WTC11 (cell line): ENCODE data around the gene IGFL2. TPM values are rescaled to one million over a fixed set of nuclear protein-coding genes. Genes with fewer than 3 reads are reported as not detected.

Source experiments
- ATAC-seq: fragments of 200-7000 bp; cut with Tn5 transposase; 2 replicates; pipeline ENCODE4 v1.10.0; 2021; ENCODE audit warnings: mild to moderate bottlenecking, moderate library complexity
- CTCF ChIA-PET: fragments of 300-600 bp; sonication (Branson Sonifier 250); formaldehyde crosslinking; loops from one replicate; lab custom pipeline; 2021; ENCODE audit warnings: antibody characterized with exemption; lab: Charles Lee
- POLR2A ChIA-PET: fragments of 350-600 bp; sonication (Branson Sonifier 250); formaldehyde crosslinking; loops from one replicate; lab custom pipeline; 2021; ENCODE audit warnings: antibody characterized with exemption; lab: Charles Lee
- DNase-seq: peaks from one replicate; pipeline ENCODE4 v3.0.0; 2021; ENCODE audit warnings: low spot score
- H3K27ac Mint-ChIP-seq: 2 replicates; pipeline ENCODE4 v1.8.0; 2021; ENCODE audit warnings: mixed read lengths
- H3K27me3 Mint-ChIP-seq: 2 replicates; pipeline ENCODE4 v1.8.0; 2021; ENCODE audit warnings: low read depth, mild to moderate bottlenecking, moderate library complexity, mixed read lengths
- H3K36me3 Mint-ChIP-seq: 2 replicates; pipeline ENCODE4 v1.8.0; 2021; ENCODE audit warnings: mixed read lengths
- H3K4me1 Mint-ChIP-seq: 2 replicates; pipeline ENCODE4 v1.8.0; 2022; ENCODE audit warnings: mixed read lengths
- H3K4me3 Mint-ChIP-seq: 2 replicates; pipeline ENCODE4 v1.8.0; 2021; ENCODE audit warnings: mild to moderate bottlenecking, moderate library complexity, mixed read lengths
- H3K9me3 Mint-ChIP-seq: 2 replicates; pipeline ENCODE4 v1.8.0; 2021; ENCODE audit warnings: mixed read lengths
- CREM ChIP-seq: sonication (generic); formaldehyde crosslinking; IDR thresholded peaks from 2 replicates; pipeline ENCODE4 v1.8.1; 2022; ENCODE audit warnings: mild to moderate bottlenecking, missing genetic modification reagents, moderate library complexity
- ESRRA ChIP-seq: sonication (generic); formaldehyde crosslinking; IDR thresholded peaks from 2 replicates; pipeline ENCODE4 v1.8.1; 2022; ENCODE audit warnings: mild to moderate bottlenecking, missing genetic modification reagents, borderline replicate concordance
- ETV6 ChIP-seq: sonication (generic); formaldehyde crosslinking; IDR thresholded peaks from 2 replicates; pipeline ENCODE4 v1.8.1; 2022; ENCODE audit warnings: mild to moderate bottlenecking, missing genetic modification reagents
- FOXJ3 ChIP-seq: sonication (generic); formaldehyde crosslinking; IDR thresholded peaks from 2 replicates; pipeline ENCODE4 v1.9.0; 2021; ENCODE audit warnings: missing genetic modification reagents, mild to moderate bottlenecking, borderline replicate concordance
- MYBL2 ChIP-seq: sonication (generic); formaldehyde crosslinking; IDR thresholded peaks from 2 replicates; pipeline ENCODE4 v1.8.1; 2023; ENCODE audit warnings: mild to moderate bottlenecking, moderate library complexity, missing genetic modification reagents
- NFATC4 ChIP-seq: fragments of 250-450 bp; sonication (Bioruptor Pico); IDR thresholded peaks from 2 replicates; pipeline ENCODE4 v1.9.0; 2021; ENCODE audit warnings: mild to moderate bottlenecking
- SMAD4 ChIP-seq: sonication (generic); formaldehyde crosslinking; IDR thresholded peaks from 2 replicates; pipeline ENCODE4 v1.8.0; 2022; ENCODE audit warnings: mild to moderate bottlenecking, missing genetic modification reagents
- TCF7 ChIP-seq: sonication (generic); formaldehyde crosslinking; IDR thresholded peaks from 2 replicates; pipeline ENCODE4 v1.8.0; 2022; ENCODE audit warnings: mild to moderate bottlenecking, low read depth, missing genetic modification reagents, moderate library complexity
- TEAD4 ChIP-seq: sonication (generic); formaldehyde crosslinking; IDR thresholded peaks from 2 replicates; pipeline ENCODE4 v1.8.0; 2022; ENCODE audit warnings: mild to moderate bottlenecking, missing genetic modification reagents
- TP53 ChIP-seq: sonication (generic); formaldehyde crosslinking; IDR thresholded peaks from 2 replicates; pipeline ENCODE4 v1.8.1; 2023; ENCODE audit warnings: mild to moderate bottlenecking, missing genetic modification reagents
- ZNF219 ChIP-seq: sonication (generic); formaldehyde crosslinking; IDR thresholded peaks from 2 replicates; pipeline ENCODE4 v1.8.0; 2023; ENCODE audit warnings: missing genetic modification reagents, mild to moderate bottlenecking, borderline replicate concordance
- ZNF396 ChIP-seq: fragments of 250-450 bp; sonication (Bioruptor Pico); IDR thresholded peaks from 2 replicates; pipeline ENCODE4 v1.8.0; 2021; ENCODE audit warnings: mild to moderate bottlenecking, moderate library complexity, borderline replicate concordance
- ZNF416 ChIP-seq: fragments of 250-450 bp; sonication (Bioruptor Pico); IDR thresholded peaks from 2 replicates; pipeline ENCODE4 v1.9.0; 2021; ENCODE audit warnings: mild to moderate bottlenecking, inconsistent platforms
- total RNA-seq: library from RNA; stranded (reverse); gene quantifications from 3 replicates; pipeline ENCODE4 v1.2.3, GENCODE V29; 2021
- TF ChIP-seq, protein P1 (sequence below): fragments of 250-450 bp; sonication (Bioruptor Pico); conservative IDR thresholded peaks from 2 replicates; pipeline ENCODE4 v1.9.0; 2021; ENCODE audit warnings: mild to moderate bottlenecking
- TF ChIP-seq, protein P2 (sequence below): sonication (generic); formaldehyde crosslinking; IDR thresholded peaks from 2 replicates; pipeline ENCODE4 v1.8.1; 2022; ENCODE audit warnings: low read depth, mild to moderate bottlenecking, moderate library complexity, missing genetic modification reagents, borderline replicate concordance
- TF ChIP-seq, protein P3 (sequence below): sonication (generic); formaldehyde crosslinking; IDR thresholded peaks from 2 replicates; pipeline ENCODE4 v1.8.0; 2022; ENCODE audit warnings: mild to moderate bottlenecking, missing genetic modification reagents
- TF ChIP-seq, protein P4 (sequence below): sonication (generic); formaldehyde crosslinking; IDR thresholded peaks from 2 replicates; pipeline ENCODE4 v1.8.1; 2022; ENCODE audit warnings: mild to moderate bottlenecking, moderate library complexity, missing genetic modification reagents
- TF ChIP-seq, protein P5 (sequence below): sonication (generic); formaldehyde crosslinking; IDR thresholded peaks from 2 replicates; pipeline ENCODE4 v1.8.1; 2022; ENCODE audit warnings: missing genetic modification reagents, borderline replicate concordance
- TF ChIP-seq, protein P6 (sequence below): sonication (generic); formaldehyde crosslinking; IDR thresholded peaks from 2 replicates; pipeline ENCODE4 v1.8.0; 2022; ENCODE audit warnings: mild to moderate bottlenecking, missing genetic modification reagents

The IGFL2 gene
- total RNA-seq, 1 experiment from 2014 or later = not detected

DNA sequence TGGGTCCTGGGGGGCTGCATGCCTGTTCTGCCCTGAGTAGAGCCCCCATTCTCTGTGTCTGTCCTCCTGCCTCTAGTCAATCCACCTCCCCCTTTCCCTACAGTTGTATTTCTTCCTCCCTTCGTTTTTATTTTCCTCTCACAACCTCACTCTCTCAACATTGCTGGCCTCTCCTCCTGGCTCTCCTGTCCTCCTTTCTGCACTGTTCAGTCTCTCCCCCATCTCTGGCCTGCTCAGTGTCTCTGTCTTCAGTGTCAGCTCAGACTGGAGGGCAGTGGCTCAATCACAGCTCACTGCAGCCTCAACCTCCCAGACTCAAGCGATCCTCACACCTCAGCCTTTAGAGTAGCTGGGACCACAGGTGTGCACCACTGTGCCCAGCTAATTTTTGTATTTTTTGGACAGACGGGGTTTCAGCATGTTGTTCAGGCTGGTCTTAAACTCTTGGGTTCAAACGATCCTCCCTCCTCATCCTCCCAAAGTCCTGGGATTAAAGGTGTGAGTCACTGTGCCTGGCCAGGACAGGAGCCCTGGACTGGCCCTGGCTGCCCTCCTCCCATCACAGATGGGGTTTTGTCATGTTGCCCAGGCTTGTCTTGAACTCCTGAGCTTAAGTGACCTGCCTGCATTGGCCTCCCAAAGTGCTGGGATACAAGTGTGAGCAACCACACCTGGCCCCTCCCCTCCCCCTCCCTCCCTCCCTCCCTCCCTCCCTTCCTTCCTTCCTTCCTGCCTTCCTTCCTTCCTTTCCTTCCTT, 49.5 kb downstream of the IGFL2 start (continued):
- TF ChIP-seq FOXJ3 (CRISPR knock-in tag) = no peak
- TF ChIP-seq, all 79 proteins: peak for 0

DNA sequence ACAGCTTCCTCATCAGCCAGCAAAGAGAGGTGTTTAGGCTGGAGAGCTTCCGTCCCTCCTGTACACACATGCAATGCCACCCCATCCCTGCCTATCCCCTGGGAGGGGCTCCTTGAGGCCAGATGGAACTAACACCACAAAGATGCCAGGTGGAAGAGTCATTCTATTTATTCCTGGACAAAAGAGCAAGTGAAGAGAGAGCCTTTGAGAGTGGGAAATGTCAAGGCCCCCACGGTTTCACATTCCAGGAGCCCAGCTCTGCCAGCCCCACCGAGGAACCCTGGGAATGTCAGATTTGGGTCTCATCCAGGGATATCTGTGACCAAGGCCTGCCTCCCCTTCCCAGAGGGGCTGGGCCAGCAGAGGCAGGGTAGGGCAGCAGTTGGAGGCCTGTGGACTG, 50.7 kb downstream of the IGFL2 start:
- peaks cover 19% of the 10 kb centered on the region for H3K27me3 Mint-ChIP-seq
- H3K4me1 Mint-ChIP-seq = no peaks in the 10 kb centered on the region
- no peak overlapping the region for H3K4me3 Mint-ChIP-seq
- H3K9me3 Mint-ChIP-seq = peaks cover 28% of the 10 kb centered on the region
- CTCF ChIA-PET = no interaction called here
- TF ChIP-seq, protein P1, sequence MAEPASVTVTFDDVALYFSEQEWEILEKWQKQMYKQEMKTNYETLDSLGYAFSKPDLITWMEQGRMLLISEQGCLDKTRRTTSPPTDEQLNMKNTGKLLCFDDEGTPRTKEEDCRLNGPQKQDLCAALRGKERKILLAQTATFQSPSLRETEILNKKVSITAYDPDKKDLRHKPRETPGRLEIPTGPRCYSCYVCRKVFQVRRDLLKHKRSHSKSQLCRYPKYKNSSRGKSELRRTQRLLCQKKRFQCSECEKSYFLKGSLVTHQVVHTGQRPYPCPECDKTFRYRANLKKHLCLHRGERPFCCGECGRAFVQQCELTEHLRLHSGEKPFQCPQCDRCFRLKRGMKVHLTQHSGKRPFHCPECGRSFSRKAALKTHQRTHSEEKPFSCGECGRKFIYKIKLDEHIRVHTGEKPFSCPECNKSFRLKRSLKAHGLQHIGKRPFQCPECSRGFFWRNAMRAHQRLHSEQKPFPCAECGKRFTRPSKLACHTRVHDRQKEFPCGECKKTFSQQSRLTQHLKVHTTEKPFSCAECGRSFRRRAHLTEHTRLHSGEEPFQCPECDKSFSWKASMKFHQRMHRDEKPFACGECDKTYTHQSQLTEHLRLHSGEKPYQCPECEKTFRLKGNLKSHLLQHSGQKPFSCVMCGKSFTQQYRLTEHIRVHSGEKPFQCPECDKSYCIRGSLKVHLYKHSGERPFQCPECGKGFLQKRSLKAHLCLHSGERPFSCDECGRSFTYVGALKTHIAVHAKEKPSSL (CRISPR knock-in tag) = no peak
- TF ChIP-seq ESRRA (CRISPR knock-in tag) (no peak), TCF7 (CRISPR knock-in tag) (no peak), ZNF416 (CRISPR knock-in tag) (no peak)
- DNase-seq = no peak
- no peak for ATAC-seq
- POLR2A ChIA-PET = interaction anchor here (0.6 kb wide), 1 partner anchor 701 kb away, joined by 3 read pairs; no protein-coding TSS in a partner anchor
- H3K27ac Mint-ChIP-seq = no peak overlapping the region
- H3K36me3 Mint-ChIP-seq = peaks cover 19% of the 10 kb centered on the region

DNA sequence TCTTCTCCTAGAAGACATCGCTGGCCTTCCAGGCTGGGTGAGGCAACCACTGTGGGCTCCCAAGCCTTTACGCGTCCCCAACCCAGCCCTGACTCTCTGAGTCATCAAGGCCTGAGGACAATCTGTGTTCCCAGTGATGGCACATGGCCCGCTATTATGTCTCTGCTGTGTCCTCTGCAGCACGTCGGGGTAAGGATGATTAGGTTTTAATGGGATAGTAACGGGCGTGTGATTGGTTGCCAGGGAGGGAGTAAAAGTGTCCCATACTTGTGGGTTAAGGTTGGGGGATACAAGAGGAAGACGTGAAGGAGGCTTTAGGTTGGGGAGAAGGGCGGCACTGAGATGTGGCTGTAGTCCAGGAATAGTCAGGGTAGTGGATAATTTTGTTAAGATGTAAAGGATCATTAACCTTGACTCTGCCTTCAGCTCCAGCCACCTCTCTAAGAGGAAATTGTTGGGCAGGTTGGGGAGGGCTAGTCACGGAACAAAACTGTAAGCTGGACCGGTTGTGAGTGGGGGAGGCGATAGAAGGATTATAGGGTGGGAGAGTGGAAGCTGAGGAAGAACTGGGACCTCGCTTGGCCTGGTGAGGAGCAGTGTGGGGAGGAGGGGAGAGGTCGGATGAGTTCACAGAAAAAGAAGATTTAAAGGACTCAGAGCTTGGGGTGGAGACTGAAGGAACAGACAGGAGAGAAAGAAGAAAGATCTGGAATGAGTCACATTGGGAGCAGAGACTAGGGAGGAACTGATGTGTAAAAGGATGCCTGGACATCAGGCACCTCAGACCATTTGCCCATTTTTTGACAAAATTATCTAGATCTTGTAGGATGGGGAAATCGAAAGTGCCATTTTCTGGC, 53.6 kb downstream of the IGFL2 start:
- ChIA-PET POLR2A (no interaction called here), CTCF (interaction anchor here (1.1 kb wide), 1 partner anchor 123 kb away, joined by 3 read pairs; no protein-coding TSS in a partner anchor)
- H3K9me3 Mint-ChIP-seq = peaks cover 39% of the 10 kb centered on the region
- DNase-seq (no peak), ATAC-seq (no peak)
- no peak overlapping the region for H3K27ac Mint-ChIP-seq
- H3K36me3 Mint-ChIP-seq = peaks cover 21% of the 10 kb centered on the region
- peaks cover 24% of the 10 kb centered on the region for H3K27me3 Mint-ChIP-seq
- no peak overlapping the region for H3K4me3 Mint-ChIP-seq
- no peaks in the 10 kb centered on the region for H3K4me1 Mint-ChIP-seq
- TF ChIP-seq, protein P2, sequence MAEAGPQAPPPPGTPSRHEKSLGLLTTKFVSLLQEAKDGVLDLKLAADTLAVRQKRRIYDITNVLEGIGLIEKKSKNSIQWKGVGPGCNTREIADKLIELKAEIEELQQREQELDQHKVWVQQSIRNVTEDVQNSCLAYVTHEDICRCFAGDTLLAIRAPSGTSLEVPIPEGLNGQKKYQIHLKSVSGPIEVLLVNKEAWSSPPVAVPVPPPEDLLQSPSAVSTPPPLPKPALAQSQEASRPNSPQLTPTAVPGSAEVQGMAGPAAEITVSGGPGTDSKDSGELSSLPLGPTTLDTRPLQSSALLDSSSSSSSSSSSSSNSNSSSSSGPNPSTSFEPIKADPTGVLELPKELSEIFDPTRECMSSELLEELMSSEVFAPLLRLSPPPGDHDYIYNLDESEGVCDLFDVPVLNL (CRISPR knock-in tag) = no peak
- TF ChIP-seq NFATC4 (CRISPR knock-in tag) = no peak
- TF ChIP-seq, protein P1 (CRISPR knock-in tag) = no peak
- TF ChIP-seq ZNF396 (CRISPR knock-in tag) = no peak
- TF ChIP-seq TP53 (CRISPR knock-in tag) = no peak
- TF ChIP-seq, protein P3, sequence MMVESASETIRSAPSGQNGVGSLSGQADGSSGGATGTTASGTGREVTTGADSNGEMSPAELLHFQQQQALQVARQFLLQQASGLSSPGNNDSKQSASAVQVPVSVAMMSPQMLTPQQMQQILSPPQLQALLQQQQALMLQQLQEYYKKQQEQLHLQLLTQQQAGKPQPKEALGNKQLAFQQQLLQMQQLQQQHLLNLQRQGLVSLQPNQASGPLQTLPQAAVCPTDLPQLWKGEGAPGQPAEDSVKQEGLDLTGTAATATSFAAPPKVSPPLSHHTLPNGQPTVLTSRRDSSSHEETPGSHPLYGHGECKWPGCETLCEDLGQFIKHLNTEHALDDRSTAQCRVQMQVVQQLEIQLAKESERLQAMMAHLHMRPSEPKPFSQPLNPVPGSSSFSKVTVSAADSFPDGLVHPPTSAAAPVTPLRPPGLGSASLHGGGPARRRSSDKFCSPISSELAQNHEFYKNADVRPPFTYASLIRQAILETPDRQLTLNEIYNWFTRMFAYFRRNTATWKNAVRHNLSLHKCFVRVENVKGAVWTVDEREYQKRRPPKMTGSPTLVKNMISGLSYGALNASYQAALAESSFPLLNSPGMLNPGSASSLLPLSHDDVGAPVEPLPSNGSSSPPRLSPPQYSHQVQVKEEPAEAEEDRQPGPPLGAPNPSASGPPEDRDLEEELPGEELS (CRISPR knock-in tag) = no peak
- TF ChIP-seq SMAD4 (CRISPR knock-in tag) = no peak
- TF ChIP-seq, protein P4, sequence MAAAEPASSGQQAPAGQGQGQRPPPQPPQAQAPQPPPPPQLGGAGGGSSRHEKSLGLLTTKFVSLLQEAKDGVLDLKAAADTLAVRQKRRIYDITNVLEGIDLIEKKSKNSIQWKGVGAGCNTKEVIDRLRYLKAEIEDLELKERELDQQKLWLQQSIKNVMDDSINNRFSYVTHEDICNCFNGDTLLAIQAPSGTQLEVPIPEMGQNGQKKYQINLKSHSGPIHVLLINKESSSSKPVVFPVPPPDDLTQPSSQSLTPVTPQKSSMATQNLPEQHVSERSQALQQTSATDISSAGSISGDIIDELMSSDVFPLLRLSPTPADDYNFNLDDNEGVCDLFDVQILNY (CRISPR knock-in tag) = no peak
- TF ChIP-seq, protein P5, sequence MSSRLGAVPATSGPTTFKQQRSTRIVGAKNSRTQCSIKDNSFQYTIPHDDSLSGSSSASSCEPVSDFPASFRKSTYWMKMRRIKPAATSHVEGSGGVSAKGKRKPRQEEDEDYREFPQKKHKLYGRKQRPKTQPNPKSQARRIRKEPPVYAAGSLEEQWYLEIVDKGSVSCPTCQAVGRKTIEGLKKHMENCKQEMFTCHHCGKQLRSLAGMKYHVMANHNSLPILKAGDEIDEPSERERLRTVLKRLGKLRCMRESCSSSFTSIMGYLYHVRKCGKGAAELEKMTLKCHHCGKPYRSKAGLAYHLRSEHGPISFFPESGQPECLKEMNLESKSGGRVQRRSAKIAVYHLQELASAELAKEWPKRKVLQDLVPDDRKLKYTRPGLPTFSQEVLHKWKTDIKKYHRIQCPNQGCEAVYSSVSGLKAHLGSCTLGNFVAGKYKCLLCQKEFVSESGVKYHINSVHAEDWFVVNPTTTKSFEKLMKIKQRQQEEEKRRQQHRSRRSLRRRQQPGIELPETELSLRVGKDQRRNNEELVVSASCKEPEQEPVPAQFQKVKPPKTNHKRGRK (CRISPR knock-in tag) = no peak
- no peak for TF ChIP-seq ZNF219
- no peak for TF ChIP-seq CREM (CRISPR knock-in tag)
- TF ChIP-seq MYBL2 = no peak
- TF ChIP-seq ETV6 (CRISPR knock-in tag) = no peak
- TF ChIP-seq TEAD4 = no peak
- TF ChIP-seq, protein P6, sequence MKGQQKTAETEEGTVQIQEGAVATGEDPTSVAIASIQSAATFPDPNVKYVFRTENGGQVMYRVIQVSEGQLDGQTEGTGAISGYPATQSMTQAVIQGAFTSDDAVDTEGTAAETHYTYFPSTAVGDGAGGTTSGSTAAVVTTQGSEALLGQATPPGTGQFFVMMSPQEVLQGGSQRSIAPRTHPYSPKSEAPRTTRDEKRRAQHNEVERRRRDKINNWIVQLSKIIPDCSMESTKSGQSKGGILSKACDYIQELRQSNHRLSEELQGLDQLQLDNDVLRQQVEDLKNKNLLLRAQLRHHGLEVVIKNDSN (CRISPR knock-in tag) = no peak
